ENCODE data around the gene ADH6. TPM values are rescaled to one million over a fixed set of nuclear protein-coding genes. Genes with fewer than 3 reads are reported as not detected.

Gene ADH6
- total RNA-seq, 1 experiment from 2014 or later, result 0.07 TPM

GRCh38 chr4:99202094-99202493, 17.0 kb downstream of the ADH6 start (continued):
- TF ChIP-seq ATF6 (CRISPR knock-in tag; IDR thresholded peaks at IDR 0.05) (no peak), ZNF425 (CRISPR knock-in tag; conservative IDR thresholded peaks at IDR 0.05) (no peak), CDX4 (CRISPR knock-in tag; IDR thresholded peaks at IDR 0.05; ENCODE audit: borderline replicate concordance) (no peak), ZSCAN18 (CRISPR knock-in tag; IDR thresholded peaks at IDR 0.05) (no peak), ZNF219 (CRISPR knock-in tag; IDR thresholded peaks at IDR 0.05; ENCODE audit: borderline replicate concordance) (no peak), ZNF396 (CRISPR knock-in tag; IDR thresholded peaks at IDR 0.05; ENCODE audit: borderline replicate concordance) (no peak)

- DNase-seq (ENCODE audit: low spot score) (no peak), ATAC-seq (no peak)
- no peaks in the 10 kb centered on the region for H3K27me3 Mint-ChIP-seq (ENCODE audit: low read depth)
- H3K4me1 Mint-ChIP-seq, result peaks cover 16% of the 10 kb centered on the region
- no peak overlapping the region for H3K4me3 Mint-ChIP-seq
- CTCF ChIA-PET, result interaction anchor here (1.4 kb wide), 1 partner anchor 204 kb away, joined by 5 read pairs; no protein-coding TSS in a partner anchor
- H3K36me3 Mint-ChIP-seq, result peaks cover 8% of the 10 kb centered on the region
- no peak overlapping the region for H3K27ac Mint-ChIP-seq
- peaks cover 22% of the 10 kb centered on the region for H3K9me3 Mint-ChIP-seq
- POLR2A ChIA-PET, result no interaction called here
- TF ChIP-seq MAX (CRISPR knock-in tag; IDR thresholded peaks at IDR 0.05) (no peak), IRF2 (CRISPR knock-in tag; IDR thresholded peaks at IDR 0.05; ENCODE audit: borderline replicate concordance, low read depth) (no peak), GRHL2 (CRISPR knock-in tag; IDR thresholded peaks at IDR 0.05; ENCODE audit: insufficient replicate concordance, severe bottlenecking) (no peak), OVOL2 (CRISPR knock-in tag; IDR thresholded peaks at IDR 0.05; ENCODE audit: borderline replicate concordance) (no peak), CDX4 (CRISPR knock-in tag; IDR thresholded peaks at IDR 0.05; ENCODE audit: borderline replicate concordance) (no peak), EMX1 (CRISPR knock-in tag; IDR thresholded peaks at IDR 0.05) (no peak), FOXJ3 (CRISPR knock-in tag; IDR thresholded peaks at IDR 0.05; ENCODE audit: borderline replicate concordance) (no peak), FOXP4 (CRISPR knock-in tag; IDR thresholded peaks at IDR 0.05) (no peak), ZMAT4 (CRISPR knock-in tag; IDR thresholded peaks at IDR 0.05) (no peak), JAZF1 (CRISPR knock-in tag; IDR thresholded peaks at IDR 0.05) (no peak), AR (CRISPR knock-in tag; IDR thresholded peaks at IDR 0.05) (no peak), ZNF317 (CRISPR knock-in tag; IDR thresholded peaks at IDR 0.05; ENCODE audit: borderline replicate concordance, low read depth) (no peak), ELF4 (CRISPR knock-in tag; IDR thresholded peaks at IDR 0.05; ENCODE audit: low read depth) (no peak), STAT6 (CRISPR knock-in tag; conservative IDR thresholded peaks at IDR 0.05; ENCODE audit: low read depth) (no peak), TCF7 (CRISPR knock-in tag; IDR thresholded peaks at IDR 0.05; ENCODE audit: low read depth) (no peak)
Observed at GRCh38 chr4:99201690-99202089, 17.4 kb downstream of the ADH6 start.
